Transverse colon (tissue), 4 donors: ENCODE results near the gene PKP4. TPM values are rescaled to one million over a fixed set of nuclear protein-coding genes. Genes with fewer than 3 reads are reported as not detected.

Experiments
- DNase-seq: peaks from one replicate; pipeline ENCODE4 v3.0.0-alpha.2; 2019
- H3K27ac ChIP-seq, 4 donors: fragments of 200-600 bp; sonication (generic); 2 replicates each; pipeline ENCODE4 v1.5.1; 2016 to 2018; ENCODE audit warnings: inconsistent platforms in 4 of 4
- H3K27me3 ChIP-seq: fragments of 200-600 bp; sonication (generic); 2 replicates; pipeline ENCODE4 v1.5.1; 2017; ENCODE audit warnings: inconsistent platforms
- H3K36me3 ChIP-seq, 4 donors: fragments of 200-600 bp; sonication (generic); 2 replicates each; pipeline ENCODE4 v1.5.1; 2017 to 2019; ENCODE audit warnings: inconsistent platforms in 4 of 4
- H3K4me1 ChIP-seq, 4 donors: fragments of 200-600 bp; sonication (generic); 2 replicates each; pipeline ENCODE4 v1.5.1; 2017 to 2020; ENCODE audit warnings: inconsistent platforms in 4 of 4
- H3K4me3 ChIP-seq, 4 donors: fragments of 200-600 bp; sonication (generic); 1 replicate in 1 of 4; 2 replicates in 3 of 4; pipeline versions ENCODE4 v1.5.1 to v1.6.1; 2017 to 2019; ENCODE audit warnings: inconsistent platforms in 4 of 4
- H3K9me3 ChIP-seq, 2 donors: fragments of 200-600 bp; sonication (generic); 2 replicates each; pipeline ENCODE4 v1.5.1; 2017 to 2019; ENCODE audit warnings: inconsistent platforms in 2 of 2
- EP300 ChIP-seq: sonication (generic); formaldehyde crosslinking; IDR thresholded peaks from one replicate; pipeline ENCODE4 v1.6.1; 2017; ENCODE audit warnings: antibody characterized with exemption, low read depth
- POLR2A ChIP-seq: fragments of 450-650 bp; IDR thresholded peaks from one replicate; pipeline ENCODE4 v1.6.1; 2016; ENCODE audit warnings: antibody characterized with exemption, mild to moderate bottlenecking, moderate library complexity
- POLR2AphosphoS5 ChIP-seq, 3 donors: sonication (generic); formaldehyde crosslinking; IDR thresholded peaks; one replicate each; pipeline ENCODE4 v1.6.1; 2016; ENCODE audit warnings: antibody characterized with exemption in 3 of 3
- WGBS, 2 donors: methylation state at CpG; one replicate each; pipeline ENCODE4 v1.1.5; 2018; ENCODE audit warnings: low coverage in 1 of 2; 5-methylcytosine and 5-hydroxymethylcytosine counted together
- in situ Hi-C, 4 donors: fragments of 200-750 bp; cut with MboI; loops; one replicate each; pipeline versions ENCODE4 v1.15.0 to v1.15.1; 2017; ENCODE audit warnings: low sequenced_read_pairs in 3 of 4, low pct_ligation_motif_present in 1 of 4, low pct_unique_long_range_greater_than_20kb in 1 of 4
- intact Hi-C: fragments of 100-400 bp; cut with DNase I; formaldehyde crosslinking; loops from one replicate; pipeline ENCODE4 v1.15.1; 2023; ENCODE audit warnings: low total_unique reads
- total RNA-seq, 4 donors: library from RNA; depleted of rRNA; stranded (reverse); fragments of >200 nt; gene quantifications; one replicate each; pipeline ENCODE4 v1.1.0, GENCODE V29; 2016
- TF ChIP-seq, protein P1 (sequence below), 5 experiments: fragments of 200-600 bp in 3 of 5; fragments of 450-650 bp in 2 of 5; sonication (generic) in 3 of 5; IDR thresholded peaks; 1 replicate in 2 of 5; 2 replicates in 3 of 5; pipeline ENCODE4 v1.5.1; 2016 to 2017; ENCODE audit warnings: antibody characterized with exemption in 5 of 5, inconsistent platforms in 3 of 5, mild to moderate bottlenecking in 2 of 5, moderate library complexity in 1 of 5

The PKP4 gene
- total RNA-seq, 4 donors from 2014 or later = 28.1 to 70.3 (median 58.3) TPM

DNA sequence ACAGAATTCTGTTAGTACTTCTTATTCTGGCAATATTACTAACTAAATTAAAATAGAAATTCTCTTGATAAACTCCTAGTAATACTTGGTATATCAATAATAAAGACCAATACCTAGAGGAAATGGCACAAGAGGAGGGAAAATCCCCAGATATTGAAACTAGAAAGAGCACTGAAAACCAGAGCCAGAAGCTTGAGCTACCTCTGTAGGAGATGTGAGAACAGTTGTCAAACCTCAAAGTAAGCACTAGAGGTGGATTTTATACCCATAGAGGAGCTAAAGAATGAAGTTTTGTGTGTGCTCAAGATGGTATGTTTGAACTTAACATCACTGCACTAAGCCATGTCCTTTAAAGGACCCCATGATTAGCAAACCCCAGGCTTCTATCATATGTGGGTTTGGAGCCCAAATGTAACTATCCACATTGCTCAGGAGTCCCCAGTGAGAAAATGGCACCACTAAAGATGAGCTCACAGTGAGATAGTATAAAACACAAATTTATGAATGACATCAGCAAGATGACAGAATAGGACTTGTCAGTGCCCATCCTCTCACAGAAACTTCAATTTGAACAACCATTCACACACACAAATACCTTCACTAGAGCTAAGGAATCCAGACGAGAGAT, 122.1 kb downstream of the PKP4 start:
- 95 to 100% methylated on average over 1 of the region's 1 CpG for WGBS, 2 donors
- H3K27me3 ChIP-seq = no peaks in the 10 kb centered on the region
- no peaks in the 10 kb centered on the region for H3K4me1 ChIP-seq
- no peak overlapping the region for H3K4me3 ChIP-seq
- intact Hi-C loops (no loop called here), in situ Hi-C loops (no loop called here)
- H3K36me3 ChIP-seq = no peaks in the 10 kb centered on the region
- TF ChIP-seq EP300 (no peak), POLR2AphosphoS5 (IDR thresholded peaks at IDR 0.05) (no peak), POLR2A (no peak)
- TF ChIP-seq, protein P1, sequence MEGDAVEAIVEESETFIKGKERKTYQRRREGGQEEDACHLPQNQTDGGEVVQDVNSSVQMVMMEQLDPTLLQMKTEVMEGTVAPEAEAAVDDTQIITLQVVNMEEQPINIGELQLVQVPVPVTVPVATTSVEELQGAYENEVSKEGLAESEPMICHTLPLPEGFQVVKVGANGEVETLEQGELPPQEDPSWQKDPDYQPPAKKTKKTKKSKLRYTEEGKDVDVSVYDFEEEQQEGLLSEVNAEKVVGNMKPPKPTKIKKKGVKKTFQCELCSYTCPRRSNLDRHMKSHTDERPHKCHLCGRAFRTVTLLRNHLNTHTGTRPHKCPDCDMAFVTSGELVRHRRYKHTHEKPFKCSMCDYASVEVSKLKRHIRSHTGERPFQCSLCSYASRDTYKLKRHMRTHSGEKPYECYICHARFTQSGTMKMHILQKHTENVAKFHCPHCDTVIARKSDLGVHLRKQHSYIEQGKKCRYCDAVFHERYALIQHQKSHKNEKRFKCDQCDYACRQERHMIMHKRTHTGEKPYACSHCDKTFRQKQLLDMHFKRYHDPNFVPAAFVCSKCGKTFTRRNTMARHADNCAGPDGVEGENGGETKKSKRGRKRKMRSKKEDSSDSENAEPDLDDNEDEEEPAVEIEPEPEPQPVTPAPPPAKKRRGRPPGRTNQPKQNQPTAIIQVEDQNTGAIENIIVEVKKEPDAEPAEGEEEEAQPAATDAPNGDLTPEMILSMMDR (IDR thresholded peaks at IDR 0.05) = no peak
- no peak for DNase-seq
- H3K9me3 ChIP-seq = no peaks in the 10 kb centered on the region
- H3K27ac ChIP-seq = no peak overlapping the region

DNA sequence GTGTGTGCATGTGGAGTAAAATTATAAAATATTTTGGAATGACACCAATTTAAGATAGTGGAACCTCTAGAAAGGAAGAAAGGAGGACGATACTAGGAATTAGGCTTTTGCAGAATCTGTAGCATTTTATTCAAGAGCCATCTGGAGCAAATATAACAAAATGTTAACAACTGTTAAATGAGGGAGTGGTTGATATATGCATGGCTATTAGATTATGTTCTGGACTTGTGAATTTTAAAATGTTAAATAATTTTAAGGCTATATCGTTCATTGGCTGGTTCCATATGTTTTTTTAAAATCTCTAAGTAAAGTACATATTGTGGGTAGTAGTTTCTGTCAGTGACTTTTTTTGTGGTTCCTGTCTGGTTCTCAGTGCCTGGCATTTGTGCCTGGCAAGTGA, 123.2 kb downstream of the PKP4 start:
- 92 to 94% methylated on average over 2 of the region's 2 CpGs for whole genome bisulfite sequencing, 2 donors
- DNase-seq = no peak
- H3K27ac ChIP-seq = no peak overlapping the region
- intact Hi-C loops (no loop called here), in situ Hi-C loops (no loop called here)
- no peak overlapping the region for H3K4me3 ChIP-seq
- H3K27me3 ChIP-seq = no peaks in the 10 kb centered on the region
- H3K4me1 ChIP-seq = no peaks in the 10 kb centered on the region
- no peak for TF ChIP-seq POLR2A
- TF ChIP-seq POLR2AphosphoS5 (IDR thresholded peaks at IDR 0.05) = no peak
- TF ChIP-seq EP300 = no peak
- TF ChIP-seq, protein P1 (IDR thresholded peaks at IDR 0.05) = no peak
- H3K9me3 ChIP-seq = no peaks in the 10 kb centered on the region
- no peaks in the 10 kb centered on the region for H3K36me3 ChIP-seq

DNA sequence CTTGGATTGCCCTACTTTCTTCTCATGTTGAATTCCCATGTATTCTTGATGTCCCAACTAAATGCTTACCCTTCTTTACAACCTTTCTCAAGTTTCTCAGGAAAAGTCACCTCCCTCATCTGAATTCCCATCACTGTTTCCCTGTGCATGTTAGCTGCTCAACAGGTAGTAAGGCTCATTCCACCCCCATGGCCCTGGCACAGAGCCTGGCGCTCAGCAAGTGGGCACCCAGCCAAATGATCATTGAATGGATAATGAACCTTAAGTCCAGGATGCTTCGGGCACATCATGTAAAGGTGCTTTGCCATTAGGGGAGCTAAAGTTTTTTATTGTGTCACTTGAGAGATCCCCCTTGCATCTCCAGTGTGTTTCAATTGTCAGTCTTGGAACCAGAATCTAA, 124.0 kb downstream of the PKP4 start:
- no peak overlapping the region for H3K4me3 ChIP-seq
- DNase-seq = peak; percentile 8
- 83 to 97% methylated on average over 1 to 2 of the region's 2 CpGs for WGBS, 2 donors
- H3K9me3 ChIP-seq = no peaks in the 10 kb centered on the region
- TF ChIP-seq, protein P1 (IDR thresholded peaks at IDR 0.05) = no peak
- TF ChIP-seq POLR2AphosphoS5 (IDR thresholded peaks at IDR 0.05) (no peak), POLR2A (no peak), EP300 (no peak)
- intact Hi-C loops (no loop called here), in situ Hi-C loops (no loop called here)
- no peaks in the 10 kb centered on the region for H3K27me3 ChIP-seq
- no peaks in the 10 kb centered on the region for H3K36me3 ChIP-seq
- H3K4me1 ChIP-seq = no peaks in the 10 kb centered on the region
- H3K27ac ChIP-seq = no peak overlapping the region

DNA sequence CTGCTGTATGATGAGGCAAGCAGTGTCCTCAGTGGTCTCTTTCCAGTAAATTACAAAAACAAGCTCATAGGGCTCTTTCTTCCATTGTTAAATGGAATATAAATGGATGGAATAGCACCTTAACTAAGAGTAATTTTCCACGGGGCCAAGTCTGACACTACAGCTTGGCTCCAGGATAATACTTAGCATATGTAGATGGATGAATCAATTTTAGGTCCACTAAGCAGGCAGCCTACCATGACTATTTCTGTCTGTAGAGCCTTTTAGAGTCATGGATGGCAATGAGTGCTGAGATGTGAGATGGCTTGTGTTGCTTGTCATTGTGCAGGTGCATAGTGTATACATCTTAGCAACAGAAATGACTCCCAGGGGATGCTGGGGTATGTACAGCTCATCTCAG, 125.9 kb downstream of the PKP4 start:
- DNase-seq = no peak
- TF ChIP-seq POLR2A (no peak), POLR2AphosphoS5 (IDR thresholded peaks at IDR 0.05) (no peak), EP300 (no peak)
- TF ChIP-seq, protein P1 (IDR thresholded peaks at IDR 0.05) = no peak
- in situ Hi-C loops = no loop called here
- Histone ChIP-seq H3K27me3 (no peaks in the 10 kb centered on the region), H3K4me1 (no peaks in the 10 kb centered on the region), H3K36me3 (no peaks in the 10 kb centered on the region), H3K4me3 (no peak overlapping the region), H3K27ac (no peak overlapping the region), H3K9me3 (no peaks in the 10 kb centered on the region)
- 100% methylated on average over 1 of the region's 1 CpG for WGBS, 2 donors
- intact Hi-C loops = no loop called here
